ENCODE measurements around the gene CACNG5. TPM values are rescaled to one million over a fixed set of nuclear protein-coding genes. Genes with fewer than 3 reads are reported as not detected.

The CACNG5 gene
- total and polyA plus RNA-seq, 2 donors (not counting 1 experiment from before 2014, with no cell fraction given) = not detected

GRCh38 chr17:66916946-66917345 is 82.0 kb downstream of the CACNG5 start:
- POLR2A ChIA-PET = no interaction called here

GRCh38 chr17:66918896-66919295 is 84.0 kb downstream of the CACNG5 start:
- H3K4me3 Mint-ChIP-seq = no peak overlapping the region
- WGBS (ENCODE audit: insufficient coverage) = 76% methylated on average over 6 of the region's 12 CpGs
- no peak for TF ChIP-seq CTCF (IDR thresholded peaks at IDR 0.05)
- no peak for TF ChIP-seq EZH2 (IDR thresholded peaks at IDR 0.05; ENCODE audit: borderline replicate concordance, insufficient read depth, low read depth, low read length, poor library complexity, severe bottlenecking)
- H3K9me3 ChIP-seq (ENCODE audit: control extremely low read depth in 1 of 3, control insufficient read depth in 2 of 3, insufficient read depth in 1 of 3, low read length in 2 of 3) = peaks cover 0 to 9% (median 0%) of the 10 kb centered on the region in 3 donors
- intact Hi-C loops (cut with micrococcal nuclease) = no loop called here
- peaks cover 13% of the 10 kb centered on the region for H3K9me3 Mint-ChIP-seq (ENCODE audit: insufficient read depth)
- no peak overlapping the region for H3K27ac ChIP-seq (ENCODE audit: low read length in 2 of 2)
- peaks cover 0 to 2% (median 0%) of the 10 kb centered on the region in 4 experiments for H3K27me3 ChIP-seq (replicated peaks in 1 of 4; ENCODE audit: control extremely low read depth in 1 of 4, control insufficient read depth in 3 of 4, insufficient read depth in 4 of 4, low read length in 3 of 4)
- H3K9ac ChIP-seq (ENCODE audit: low read length) = no peak overlapping the region
- no peak overlapping the region for H2AFZ ChIP-seq (ENCODE audit: insufficient read depth, low read depth, low read length, poor library complexity, severe bottlenecking)
- H3K4me1 Mint-ChIP-seq = no peaks in the 10 kb centered on the region
- H3K79me2 ChIP-seq (ENCODE audit: control insufficient read depth, insufficient read depth, low read length) = no peaks in the 10 kb centered on the region
- ATAC-seq (ENCODE audit: low read depth) (no peak), DNase-seq (no peak)
- no peaks in the 10 kb centered on the region for H3K36me3 ChIP-seq (replicated peaks in 1 of 2; ENCODE audit: control extremely low read depth in 1 of 2, control insufficient read depth in 1 of 2, extremely low read depth in 1 of 2, insufficient read depth in 2 of 2, low read length in 1 of 2)
- H3K4me2 ChIP-seq (replicated peaks; ENCODE audit: low read depth, low read length, poor library complexity, severe bottlenecking) = no peak overlapping the region
- no peaks in the 10 kb centered on the region for H3K4me1 ChIP-seq (ENCODE audit: control insufficient read depth in 2 of 2, insufficient read depth in 2 of 2, low read length in 2 of 2)
- H4K20me1 ChIP-seq (ENCODE audit: control insufficient read depth, insufficient read depth, low read length, poor library complexity, severe bottlenecking) = no peaks in the 10 kb centered on the region
- H3K27ac Mint-ChIP-seq = no peak overlapping the region
- peaks cover 38% of the 10 kb centered on the region for H3K27me3 Mint-ChIP-seq
- ChIA-PET CTCF (interaction anchor here (1.2 kb wide), 1 partner anchor 9 kb away, joined by 3 read pairs; no protein-coding TSS in a partner anchor), POLR2A (no interaction called here)
- H3K4me3 ChIP-seq (ENCODE audit: control extremely low read depth in 1 of 5, extremely low read depth in 1 of 5, insufficient read depth in 1 of 5, low read depth in 2 of 5, low read length in 4 of 5) = no peak overlapping the region

More at GRCh38 chr17:66916946-66917345, 82.0 kb downstream of the CACNG5 start:
- CTCF ChIA-PET = no interaction called here
- Mint-ChIP-seq H3K9me3 (ENCODE audit: insufficient read depth) (peaks cover 13% of the 10 kb centered on the region), H3K27me3 (peaks cover 40% of the 10 kb centered on the region), H3K27ac (no peak overlapping the region), H3K4me3 (no peak overlapping the region), H3K4me1 (no peaks in the 10 kb centered on the region)
- no peaks in the 10 kb centered on the region for H3K79me2 ChIP-seq (ENCODE audit: control insufficient read depth, insufficient read depth, low read length)
- intact Hi-C loops (cut with micrococcal nuclease) = no loop called here
- no peaks in the 10 kb centered on the region for H4K20me1 ChIP-seq (ENCODE audit: control insufficient read depth, insufficient read depth, low read length, poor library complexity, severe bottlenecking)
- no CpG with 5 or more reads among the region's 1 CpG for WGBS (ENCODE audit: insufficient coverage)
- H3K4me3 ChIP-seq (ENCODE audit: control extremely low read depth in 1 of 5, extremely low read depth in 1 of 5, insufficient read depth in 1 of 5, low read depth in 2 of 5, low read length in 4 of 5) = no peak overlapping the region
- H3K36me3 ChIP-seq (replicated peaks in 1 of 2; ENCODE audit: control extremely low read depth in 1 of 2, control insufficient read depth in 1 of 2, extremely low read depth in 1 of 2, insufficient read depth in 2 of 2, low read length in 1 of 2) = no peaks in the 10 kb centered on the region
- ATAC-seq (ENCODE audit: low read depth) = no peak
- no peak overlapping the region for H2AFZ ChIP-seq (ENCODE audit: insufficient read depth, low read depth, low read length, poor library complexity, severe bottlenecking)
- no peaks in the 10 kb centered on the region for H3K27me3 ChIP-seq (replicated peaks in 1 of 4; ENCODE audit: control extremely low read depth in 1 of 4, control insufficient read depth in 3 of 4, insufficient read depth in 4 of 4, low read length in 3 of 4)
- no peak overlapping the region for H3K9ac ChIP-seq (ENCODE audit: low read length)
- no peak overlapping the region for H3K4me2 ChIP-seq (replicated peaks; ENCODE audit: low read depth, low read length, poor library complexity, severe bottlenecking)
- TF ChIP-seq CTCF (IDR thresholded peaks at IDR 0.05) (no peak), EZH2 (IDR thresholded peaks at IDR 0.05; ENCODE audit: borderline replicate concordance, insufficient read depth, low read depth, low read length, poor library complexity, severe bottlenecking) (no peak)
- H3K27ac ChIP-seq (ENCODE audit: low read length in 2 of 2) = no peak overlapping the region
- DNase-seq = no peak
- H3K4me1 ChIP-seq (ENCODE audit: control insufficient read depth in 2 of 2, insufficient read depth in 2 of 2, low read length in 2 of 2) = no peaks in the 10 kb centered on the region
- H3K9me3 ChIP-seq (ENCODE audit: control extremely low read depth in 1 of 3, control insufficient read depth in 2 of 3, insufficient read depth in 1 of 3, low read length in 2 of 3) = peaks cover 0 to 9% (median 0%) of the 10 kb centered on the region in 3 donors
